ENCODE data around the gene PDX1.

The PDX1 gene

DNA sequence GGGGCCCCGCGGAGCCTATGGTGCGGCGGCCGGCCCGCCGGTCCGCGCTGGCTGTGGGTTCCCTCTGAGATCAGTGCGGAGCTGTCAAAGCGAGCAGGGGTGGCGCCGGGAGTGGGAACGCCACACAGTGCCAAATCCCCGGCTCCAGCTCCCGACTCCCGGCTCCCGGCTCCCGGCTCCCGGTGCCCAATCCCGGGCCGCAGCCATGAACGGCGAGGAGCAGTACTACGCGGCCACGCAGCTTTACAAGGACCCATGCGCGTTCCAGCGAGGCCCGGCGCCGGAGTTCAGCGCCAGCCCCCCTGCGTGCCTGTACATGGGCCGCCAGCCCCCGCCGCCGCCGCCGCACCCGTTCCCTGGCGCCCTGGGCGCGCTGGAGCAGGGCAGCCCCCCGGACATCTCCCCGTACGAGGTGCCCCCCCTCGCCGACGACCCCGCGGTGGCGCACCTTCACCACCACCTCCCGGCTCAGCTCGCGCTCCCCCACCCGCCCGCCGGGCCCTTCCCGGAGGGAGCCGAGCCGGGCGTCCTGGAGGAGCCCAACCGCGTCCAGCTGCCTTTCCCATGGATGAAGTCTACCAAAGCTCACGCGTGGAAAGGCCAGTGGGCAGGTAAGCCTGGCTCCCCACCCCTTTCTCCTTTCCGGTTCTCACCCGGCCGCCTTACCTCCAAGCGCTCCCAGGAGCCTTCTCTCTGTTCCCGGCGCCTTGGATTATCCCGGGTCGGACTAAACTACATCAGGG, at the start of gene PDX1:
PDX1 (plus strand) TSS at position 67 of the 743 bp plus-strand sequence; CDS start at position 206, 139 bp downstream.
- no peak within 1 kb of the TSS; the same call in 1 of the 2 replicates for H3K27ac ChIP-seq (ENCODE audit: extremely low read depth, low read depth, low read length)
- H3K4me3 ChIP-seq (ENCODE audit: low read depth, low read length): peak within 1 kb of the TSS; percentile 48
- ChIA-PET CTCF (interaction anchor here (0.6 to 1.1 kb wide), 6 partner anchors 11 to 555 kb away, joined by 3 to 6 read pairs (median 4); no protein-coding TSS in a partner anchor), POLR2A (interaction anchor here (1.3 kb wide), 1 partner anchor 90 kb away, joined by 3 read pairs; no protein-coding TSS in a partner anchor)
- H3K36me3 ChIP-seq (ENCODE audit: control insufficient read depth in 2 of 2, insufficient read depth in 1 of 2, low read length in 2 of 2): peaks cover 0 to 2% of the 10 kb centered on the region in 2 experiments; a peak in 1 of 3 replicates
- TF ChIP-seq ZNF600 (tag by site-specific recombination; IDR thresholded peaks at IDR 0.05) (peak; percentile 69; the same call in 1 of the 2 replicates), PRDM1 (tag by site-specific recombination; IDR thresholded peaks at IDR 0.05) (no peak), ZNF335 (tag by site-specific recombination; conservative IDR thresholded peaks at IDR 0.05) (peak; percentile 85), ZBTB20 (tag by site-specific recombination; IDR thresholded peaks at IDR 0.05) (peak; percentile 49; the same call in 1 of the 2 replicates), IKZF3 (tag by site-specific recombination; IDR thresholded peaks at IDR 0.05) (peak; percentile 37; the same call in 1 of the 2 replicates), ZNF76 (tag by site-specific recombination; IDR thresholded peaks at IDR 0.05; ENCODE audit: borderline replicate concordance, low read depth) (no peak), ZNF214 (tag by site-specific recombination; IDR thresholded peaks at IDR 0.05; ENCODE audit: borderline replicate concordance) (no peak), BCL6B (tag by site-specific recombination; IDR thresholded peaks at IDR 0.05) (no peak), ZBTB26 (tag by site-specific recombination; optimal IDR thresholded peaks at IDR 0.05) (peak; percentile 79), ZNF555 (tag by site-specific recombination; conservative IDR thresholded peaks at IDR 0.05) (no peak), ZNF501 (tag by site-specific recombination; IDR thresholded peaks at IDR 0.05) (0 out of 2 replicates have a peak, but pooled peaks have one; percentile 44), ZNF449 (tag by site-specific recombination; IDR thresholded peaks at IDR 0.05) (peak; percentile 85), SP2 (tag by site-specific recombination; IDR thresholded peaks at IDR 0.05) (peak; percentile 62; the same call in 1 of the 2 replicates), GLIS2 (tag by site-specific recombination; IDR thresholded peaks at IDR 0.05) (peak; percentile 82), ZBTB48 (tag by site-specific recombination; IDR thresholded peaks at IDR 0.05) (no peak), ZBTB8A (tag by site-specific recombination; IDR thresholded peaks at IDR 0.05) (peak; percentile 43; the same call in 1 of the 2 replicates), ZBTB6 (tag by site-specific recombination; IDR thresholded peaks at IDR 0.05) (peak; percentile 93)
- TF ChIP-seq, protein P1, sequence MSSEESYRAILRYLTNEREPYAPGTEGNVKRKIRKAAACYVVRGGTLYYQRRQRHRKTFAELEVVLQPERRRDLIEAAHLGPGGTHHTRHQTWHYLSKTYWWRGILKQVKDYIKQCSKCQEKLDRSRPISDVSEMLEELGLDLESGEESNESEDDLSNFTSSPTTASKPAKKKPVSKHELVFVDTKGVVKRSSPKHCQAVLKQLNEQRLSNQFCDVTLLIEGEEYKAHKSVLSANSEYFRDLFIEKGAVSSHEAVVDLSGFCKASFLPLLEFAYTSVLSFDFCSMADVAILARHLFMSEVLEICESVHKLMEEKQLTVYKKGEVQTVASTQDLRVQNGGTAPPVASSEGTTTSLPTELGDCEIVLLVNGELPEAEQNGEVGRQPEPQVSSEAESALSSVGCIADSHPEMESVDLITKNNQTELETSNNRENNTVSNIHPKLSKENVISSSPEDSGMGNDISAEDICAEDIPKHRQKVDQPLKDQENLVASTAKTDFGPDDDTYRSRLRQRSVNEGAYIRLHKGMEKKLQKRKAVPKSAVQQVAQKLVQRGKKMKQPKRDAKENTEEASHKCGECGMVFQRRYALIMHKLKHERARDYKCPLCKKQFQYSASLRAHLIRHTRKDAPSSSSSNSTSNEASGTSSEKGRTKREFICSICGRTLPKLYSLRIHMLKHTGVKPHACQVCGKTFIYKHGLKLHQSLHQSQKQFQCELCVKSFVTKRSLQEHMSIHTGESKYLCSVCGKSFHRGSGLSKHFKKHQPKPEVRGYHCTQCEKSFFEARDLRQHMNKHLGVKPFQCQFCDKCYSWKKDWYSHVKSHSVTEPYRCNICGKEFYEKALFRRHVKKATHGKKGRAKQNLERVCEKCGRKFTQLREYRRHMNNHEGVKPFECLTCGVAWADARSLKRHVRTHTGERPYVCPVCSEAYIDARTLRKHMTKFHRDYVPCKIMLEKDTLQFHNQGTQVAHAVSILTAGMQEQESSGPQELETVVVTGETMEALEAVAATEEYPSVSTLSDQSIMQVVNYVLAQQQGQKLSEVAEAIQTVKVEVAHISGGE (tag by site-specific recombination; conservative IDR thresholded peaks at IDR 0.05; ENCODE audit: low read depth): no peak
- TF ChIP-seq, protein P2, sequence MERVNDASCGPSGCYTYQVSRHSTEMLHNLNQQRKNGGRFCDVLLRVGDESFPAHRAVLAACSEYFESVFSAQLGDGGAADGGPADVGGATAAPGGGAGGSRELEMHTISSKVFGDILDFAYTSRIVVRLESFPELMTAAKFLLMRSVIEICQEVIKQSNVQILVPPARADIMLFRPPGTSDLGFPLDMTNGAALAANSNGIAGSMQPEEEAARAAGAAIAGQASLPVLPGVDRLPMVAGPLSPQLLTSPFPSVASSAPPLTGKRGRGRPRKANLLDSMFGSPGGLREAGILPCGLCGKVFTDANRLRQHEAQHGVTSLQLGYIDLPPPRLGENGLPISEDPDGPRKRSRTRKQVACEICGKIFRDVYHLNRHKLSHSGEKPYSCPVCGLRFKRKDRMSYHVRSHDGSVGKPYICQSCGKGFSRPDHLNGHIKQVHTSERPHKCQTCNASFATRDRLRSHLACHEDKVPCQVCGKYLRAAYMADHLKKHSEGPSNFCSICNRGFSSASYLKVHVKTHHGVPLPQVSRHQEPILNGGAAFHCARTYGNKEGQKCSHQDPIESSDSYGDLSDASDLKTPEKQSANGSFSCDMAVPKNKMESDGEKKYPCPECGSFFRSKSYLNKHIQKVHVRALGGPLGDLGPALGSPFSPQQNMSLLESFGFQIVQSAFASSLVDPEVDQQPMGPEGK (tag by site-specific recombination; IDR thresholded peaks at IDR 0.05): 0 out of 2 replicates have a peak, but pooled peaks have one; percentile 34
- TF ChIP-seq, protein P3, sequence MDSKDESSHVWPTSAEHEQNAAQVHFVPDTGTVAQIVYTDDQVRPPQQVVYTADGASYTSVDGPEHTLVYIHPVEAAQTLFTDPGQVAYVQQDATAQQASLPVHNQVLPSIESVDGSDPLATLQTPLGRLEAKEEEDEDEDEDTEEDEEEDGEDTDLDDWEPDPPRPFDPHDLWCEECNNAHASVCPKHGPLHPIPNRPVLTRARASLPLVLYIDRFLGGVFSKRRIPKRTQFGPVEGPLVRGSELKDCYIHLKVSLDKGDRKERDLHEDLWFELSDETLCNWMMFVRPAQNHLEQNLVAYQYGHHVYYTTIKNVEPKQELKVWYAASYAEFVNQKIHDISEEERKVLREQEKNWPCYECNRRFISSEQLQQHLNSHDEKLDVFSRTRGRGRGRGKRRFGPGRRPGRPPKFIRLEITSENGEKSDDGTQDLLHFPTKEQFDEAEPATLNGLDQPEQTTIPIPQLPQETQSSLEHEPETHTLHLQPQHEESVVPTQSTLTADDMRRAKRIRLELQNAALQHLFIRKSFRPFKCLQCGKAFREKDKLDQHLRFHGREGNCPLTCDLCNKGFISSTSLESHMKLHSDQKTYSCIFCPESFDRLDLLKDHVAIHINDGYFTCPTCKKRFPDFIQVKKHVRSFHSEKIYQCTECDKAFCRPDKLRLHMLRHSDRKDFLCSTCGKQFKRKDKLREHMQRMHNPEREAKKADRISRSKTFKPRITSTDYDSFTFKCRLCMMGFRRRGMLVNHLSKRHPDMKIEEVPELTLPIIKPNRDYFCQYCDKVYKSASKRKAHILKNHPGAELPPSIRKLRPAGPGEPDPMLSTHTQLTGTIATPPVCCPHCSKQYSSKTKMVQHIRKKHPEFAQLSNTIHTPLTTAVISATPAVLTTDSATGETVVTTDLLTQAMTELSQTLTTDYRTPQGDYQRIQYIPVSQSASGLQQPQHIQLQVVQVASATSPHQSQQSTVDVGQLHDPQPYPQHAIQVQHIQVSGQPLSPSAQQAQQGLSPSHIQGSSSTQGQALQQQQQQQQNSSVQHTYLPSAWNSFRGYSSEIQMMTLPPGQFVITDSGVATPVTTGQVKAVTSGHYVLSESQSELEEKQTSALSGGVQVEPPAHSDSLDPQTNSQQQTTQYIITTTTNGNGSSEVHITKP (tag by site-specific recombination; IDR thresholded peaks at IDR 0.05): peak; percentile 82
- H3K4me1 ChIP-seq (ENCODE audit: control insufficient read depth, insufficient read depth, low read length): no peaks in the 10 kb centered on the region
- H3K9me3 ChIP-seq (ENCODE audit: control insufficient read depth, insufficient read depth, low read depth, low read length): no peaks in the 10 kb centered on the region

All from HEK293 (cell line).